Measurements from ENCODE around the gene RGS8. TPM values are rescaled to one million over a fixed set of nuclear protein-coding genes. Genes with fewer than 3 reads are reported as not detected.

RGS8 gene
- total RNA-seq, 6 experiments from 2014 or later, result not detected

DNA sequence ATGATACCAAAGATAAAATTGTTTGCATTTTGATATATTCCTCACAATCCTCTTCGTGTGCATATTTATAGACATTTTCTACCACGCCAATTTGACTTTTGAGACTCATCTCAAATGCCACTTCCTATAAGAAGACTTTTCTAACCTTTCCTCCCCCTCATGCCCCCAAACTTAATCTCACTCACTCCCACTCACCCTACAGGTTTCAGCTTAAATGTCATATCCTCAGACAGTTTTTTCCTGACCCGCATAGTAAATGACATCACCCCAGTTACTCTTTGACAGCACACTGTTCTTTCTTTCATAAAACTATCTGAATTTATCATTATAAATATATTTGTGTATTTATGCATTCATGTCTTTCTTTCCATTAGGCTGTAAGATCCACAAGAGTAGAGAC, 29.6 kb upstream of the RGS8 start:
- 78% methylated on average over 3 of the region's 3 CpGs for WGBS (ENCODE audit: insufficient coverage, low coverage, low lambda C conversion rate, missing lambda C conversion rate)
- H3K4me1 ChIP-seq, result no peaks in the 10 kb centered on the region
- DNase-seq (no peak), ATAC-seq (no peak)
- no peaks in the 10 kb centered on the region for H3K27me3 ChIP-seq
- H3K36me3 ChIP-seq, result no peaks in the 10 kb centered on the region
- TF ChIP-seq POLR2A (IDR thresholded peaks at IDR 0.05), result no peak
- TF ChIP-seq, protein P1, sequence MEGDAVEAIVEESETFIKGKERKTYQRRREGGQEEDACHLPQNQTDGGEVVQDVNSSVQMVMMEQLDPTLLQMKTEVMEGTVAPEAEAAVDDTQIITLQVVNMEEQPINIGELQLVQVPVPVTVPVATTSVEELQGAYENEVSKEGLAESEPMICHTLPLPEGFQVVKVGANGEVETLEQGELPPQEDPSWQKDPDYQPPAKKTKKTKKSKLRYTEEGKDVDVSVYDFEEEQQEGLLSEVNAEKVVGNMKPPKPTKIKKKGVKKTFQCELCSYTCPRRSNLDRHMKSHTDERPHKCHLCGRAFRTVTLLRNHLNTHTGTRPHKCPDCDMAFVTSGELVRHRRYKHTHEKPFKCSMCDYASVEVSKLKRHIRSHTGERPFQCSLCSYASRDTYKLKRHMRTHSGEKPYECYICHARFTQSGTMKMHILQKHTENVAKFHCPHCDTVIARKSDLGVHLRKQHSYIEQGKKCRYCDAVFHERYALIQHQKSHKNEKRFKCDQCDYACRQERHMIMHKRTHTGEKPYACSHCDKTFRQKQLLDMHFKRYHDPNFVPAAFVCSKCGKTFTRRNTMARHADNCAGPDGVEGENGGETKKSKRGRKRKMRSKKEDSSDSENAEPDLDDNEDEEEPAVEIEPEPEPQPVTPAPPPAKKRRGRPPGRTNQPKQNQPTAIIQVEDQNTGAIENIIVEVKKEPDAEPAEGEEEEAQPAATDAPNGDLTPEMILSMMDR (IDR thresholded peaks at IDR 0.05), result no peak
- no peaks in the 10 kb centered on the region for H3K9me3 ChIP-seq
- H3K4me3 ChIP-seq, result no peak overlapping the region
- H3K27ac ChIP-seq, result no peak overlapping the region
- intact Hi-C loops (cut with DNase I), result no loop called here

DNA sequence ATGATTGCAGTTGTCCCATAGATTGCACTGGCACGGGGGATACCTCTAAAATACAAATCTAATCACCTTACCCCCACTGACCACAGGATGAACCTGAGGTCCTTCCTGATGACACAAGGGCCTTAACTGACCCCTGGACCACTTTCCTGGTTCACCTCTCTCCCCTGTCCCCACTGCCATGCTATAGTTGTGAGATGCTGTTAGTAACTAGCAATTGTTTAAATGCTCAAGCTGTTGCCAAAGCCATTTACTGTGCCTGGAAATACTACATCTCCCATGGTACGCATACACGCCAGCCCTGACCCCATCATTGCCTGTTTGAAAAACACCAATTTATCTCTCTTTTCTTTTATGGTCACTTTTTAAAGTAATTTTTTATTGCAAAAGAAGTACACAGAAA, 29.1 kb upstream of the RGS8 start:
- Histone ChIP-seq H3K4me1 (no peaks in the 10 kb centered on the region), H3K27ac (no peak overlapping the region), H3K36me3 (no peaks in the 10 kb centered on the region), H3K4me3 (no peak overlapping the region), H3K9me3 (no peaks in the 10 kb centered on the region), H3K27me3 (no peaks in the 10 kb centered on the region)
- DNase-seq (no peak), ATAC-seq (no peak)
- WGBS (ENCODE audit: insufficient coverage, low coverage, low lambda C conversion rate, missing lambda C conversion rate), result 69% methylated on average over 3 of the region's 3 CpGs
- intact Hi-C loops (cut with DNase I), result no loop called here
- no peak for TF ChIP-seq POLR2A (IDR thresholded peaks at IDR 0.05)
- TF ChIP-seq, protein P1 (IDR thresholded peaks at IDR 0.05), result no peak

DNA sequence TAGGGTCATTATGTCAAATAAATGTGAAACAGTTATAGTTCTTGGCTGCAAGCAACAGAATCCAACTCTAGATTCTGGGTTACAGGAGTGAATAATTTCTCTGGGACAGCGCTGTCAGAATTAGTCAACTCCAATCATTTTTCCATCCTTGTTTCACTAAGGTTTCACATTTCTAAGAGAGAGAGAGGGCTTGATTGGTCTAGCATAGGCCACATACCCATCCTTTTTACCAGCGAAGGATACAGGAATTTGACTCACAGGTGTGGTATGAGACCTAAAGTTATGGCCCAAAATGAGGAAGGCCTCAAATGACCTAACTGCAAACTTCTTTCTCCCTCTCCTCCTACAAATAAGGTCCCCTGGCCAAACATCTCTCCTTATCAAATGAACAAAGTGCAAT, 25.5 kb upstream of the RGS8 start:
- Histone ChIP-seq H3K4me1 (peaks cover 0 to 5% (median 0%) of the 10 kb centered on the region in 4 donors), H3K27me3 (no peaks in the 10 kb centered on the region), H3K9me3 (no peaks in the 10 kb centered on the region), H3K4me3 (no peak overlapping the region), H3K27ac (no peak overlapping the region), H3K36me3 (no peaks in the 10 kb centered on the region)
- WGBS (ENCODE audit: insufficient coverage, low coverage, low lambda C conversion rate, missing lambda C conversion rate), result 96% methylated on average over 2 of the region's 2 CpGs
- ATAC-seq (no peak), DNase-seq (no peak)
- no peak for TF ChIP-seq POLR2A (IDR thresholded peaks at IDR 0.05)
- TF ChIP-seq, protein P1 (IDR thresholded peaks at IDR 0.05), result no peak
- intact Hi-C loops (cut with DNase I), result no loop called here

DNA sequence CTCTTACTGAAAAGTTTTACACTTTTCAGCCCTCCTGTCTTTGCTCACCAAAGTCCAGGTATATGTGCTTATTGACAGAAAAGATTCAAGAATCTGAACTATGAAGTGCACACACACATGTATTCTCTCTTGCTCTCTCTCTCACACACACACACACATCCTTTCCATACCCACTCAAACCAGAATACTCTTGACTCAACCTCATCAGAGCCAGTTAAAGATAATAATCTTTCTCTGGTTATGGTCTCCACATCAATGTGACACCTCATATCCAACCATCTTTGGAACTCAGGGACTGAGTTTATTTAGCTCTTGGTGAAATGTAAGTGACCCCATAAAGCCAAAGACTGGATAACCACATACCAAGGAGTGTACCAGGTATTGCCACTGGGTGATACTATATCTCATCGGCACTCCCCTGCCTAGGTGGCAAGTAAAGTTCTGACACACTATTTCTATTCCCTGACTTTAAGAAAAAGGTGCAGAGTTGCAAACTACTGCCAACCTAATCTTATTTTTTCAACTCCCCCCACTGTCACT, 24.9 kb upstream of the RGS8 start:
- 100% methylated on average over 1 of the region's 1 CpG for WGBS (ENCODE audit: insufficient coverage, low coverage, low lambda C conversion rate, missing lambda C conversion rate)
- intact Hi-C loops (cut with DNase I), result no loop called here

More for the DNA sequence above, 24.9 kb upstream of the RGS8 start:
- no peak overlapping the region for H3K4me3 ChIP-seq
- DNase-seq (no peak), ATAC-seq (no peak)
- TF ChIP-seq, protein P1 (IDR thresholded peaks at IDR 0.05), result no peak
- TF ChIP-seq POLR2A (IDR thresholded peaks at IDR 0.05), result no peak
- H3K4me1 ChIP-seq, result peaks cover 0 to 5% (median 0%) of the 10 kb centered on the region in 4 donors
- no peaks in the 10 kb centered on the region for H3K9me3 ChIP-seq
- no peaks in the 10 kb centered on the region for H3K27me3 ChIP-seq
- no peaks in the 10 kb centered on the region for H3K36me3 ChIP-seq
- no peak overlapping the region for H3K27ac ChIP-seq
